GM12801 (cell line): ENCODE measurements around the gene GSAP.

ENCODE experiments used
- TF ChIP-seq, protein P1 (sequence below): IDR thresholded peaks from one replicate; pipeline ENCODE4 v1.5.1; 2011; ENCODE audit warnings: control low read depth; ENCODE audit not compliant: insufficient read length; ENCODE audit errors: extremely low read depth

The GSAP gene

DNA sequence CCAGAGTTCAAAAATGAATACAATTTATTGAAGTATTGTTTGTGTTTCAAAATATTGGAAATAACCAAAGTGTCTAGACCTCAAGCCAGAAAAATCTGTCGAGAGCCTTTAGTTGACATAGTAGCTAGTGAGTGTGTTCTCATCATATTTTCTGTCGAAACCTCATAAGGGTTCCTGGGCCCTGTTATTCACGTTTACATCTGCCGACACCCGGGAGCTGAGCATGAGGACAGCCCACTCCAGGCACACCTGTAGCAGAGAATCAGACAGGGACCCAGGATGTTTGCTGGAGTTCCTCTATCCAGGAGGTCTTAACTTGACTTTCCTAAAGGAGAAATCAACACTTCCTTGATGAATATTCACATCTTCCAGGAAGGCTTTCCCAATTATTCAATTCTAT is 144.4 kb downstream of the GSAP start:
- TF ChIP-seq, protein P1, sequence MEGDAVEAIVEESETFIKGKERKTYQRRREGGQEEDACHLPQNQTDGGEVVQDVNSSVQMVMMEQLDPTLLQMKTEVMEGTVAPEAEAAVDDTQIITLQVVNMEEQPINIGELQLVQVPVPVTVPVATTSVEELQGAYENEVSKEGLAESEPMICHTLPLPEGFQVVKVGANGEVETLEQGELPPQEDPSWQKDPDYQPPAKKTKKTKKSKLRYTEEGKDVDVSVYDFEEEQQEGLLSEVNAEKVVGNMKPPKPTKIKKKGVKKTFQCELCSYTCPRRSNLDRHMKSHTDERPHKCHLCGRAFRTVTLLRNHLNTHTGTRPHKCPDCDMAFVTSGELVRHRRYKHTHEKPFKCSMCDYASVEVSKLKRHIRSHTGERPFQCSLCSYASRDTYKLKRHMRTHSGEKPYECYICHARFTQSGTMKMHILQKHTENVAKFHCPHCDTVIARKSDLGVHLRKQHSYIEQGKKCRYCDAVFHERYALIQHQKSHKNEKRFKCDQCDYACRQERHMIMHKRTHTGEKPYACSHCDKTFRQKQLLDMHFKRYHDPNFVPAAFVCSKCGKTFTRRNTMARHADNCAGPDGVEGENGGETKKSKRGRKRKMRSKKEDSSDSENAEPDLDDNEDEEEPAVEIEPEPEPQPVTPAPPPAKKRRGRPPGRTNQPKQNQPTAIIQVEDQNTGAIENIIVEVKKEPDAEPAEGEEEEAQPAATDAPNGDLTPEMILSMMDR: no peak

DNA sequence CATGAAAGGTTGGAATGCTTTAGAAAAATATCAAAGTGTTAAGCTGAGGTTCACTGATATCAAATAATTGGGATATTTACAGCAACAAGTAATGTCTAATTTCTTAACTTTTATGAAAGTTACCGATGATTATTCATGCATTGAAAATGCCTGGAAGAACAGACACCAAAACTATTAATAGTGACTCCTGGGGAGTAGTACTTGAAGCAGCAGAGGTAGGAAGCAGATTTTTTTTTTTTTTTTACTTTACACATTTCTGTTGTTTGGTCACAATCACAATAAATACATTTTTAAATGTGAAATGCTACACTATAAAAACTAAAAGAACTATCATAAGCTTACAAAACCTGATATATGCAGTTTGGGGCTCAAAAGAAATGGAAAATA is 146.1 kb downstream of the GSAP start:
- TF ChIP-seq, protein P1: no peak

DNA sequence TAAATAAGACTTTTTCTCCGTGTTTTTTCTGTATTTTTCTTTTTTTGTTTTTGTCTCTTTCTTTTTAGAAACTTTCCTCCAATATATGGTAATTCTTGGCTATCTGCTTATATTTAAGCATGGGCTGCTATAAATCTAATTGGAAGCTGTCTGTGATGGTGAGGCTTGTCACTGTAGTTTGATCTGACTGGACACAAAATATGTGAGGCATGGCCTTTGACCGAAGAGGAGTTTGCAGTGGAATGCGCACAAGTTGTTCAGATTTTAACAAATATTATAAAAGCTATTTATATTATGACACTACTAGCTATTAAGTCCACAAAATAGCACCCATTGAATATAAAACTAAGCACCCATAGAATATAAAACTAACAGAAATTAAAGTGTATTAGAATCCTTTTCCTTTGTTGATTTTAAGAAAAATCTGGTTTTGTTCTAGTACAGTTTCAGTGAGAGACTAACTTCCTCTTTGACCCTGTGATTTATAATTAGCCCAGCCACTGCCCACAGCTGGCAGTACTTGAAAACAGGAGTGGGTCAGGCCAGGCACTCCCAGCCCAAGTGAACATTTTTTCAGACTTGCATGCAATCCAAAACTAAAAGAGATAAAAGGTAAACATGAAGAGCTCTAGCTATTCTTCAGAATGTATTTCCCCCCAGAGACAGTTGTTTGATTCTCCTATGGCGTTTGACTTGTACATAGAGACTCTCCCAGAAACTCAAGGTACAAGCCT is 146.6 kb downstream of the GSAP start:
- TF ChIP-seq, protein P1: no peak

DNA sequence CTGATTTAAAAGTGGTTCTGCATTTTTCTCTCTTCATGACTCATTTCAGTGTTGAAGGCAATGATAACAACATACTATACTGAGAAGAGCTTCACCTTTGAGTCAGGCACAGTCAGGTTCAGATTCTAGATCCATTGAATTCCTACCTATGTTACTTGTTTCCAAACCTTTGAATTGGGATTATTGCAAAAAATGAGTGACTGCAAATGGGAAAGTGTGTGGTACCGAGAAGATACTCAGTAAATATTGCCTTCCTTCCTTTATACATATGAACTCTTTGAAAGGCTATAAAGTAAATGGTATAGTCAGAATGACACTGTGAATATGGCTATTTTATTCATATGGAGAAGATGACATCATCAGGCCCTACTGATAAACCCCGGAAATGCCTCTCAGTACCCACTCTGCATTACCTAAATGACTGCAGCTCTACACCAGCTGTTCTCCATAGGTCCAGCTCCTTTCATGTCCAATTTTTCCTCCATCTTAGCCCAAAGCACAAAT is 149.8 kb downstream of the GSAP start:
- TF ChIP-seq, protein P1: no peak

DNA sequence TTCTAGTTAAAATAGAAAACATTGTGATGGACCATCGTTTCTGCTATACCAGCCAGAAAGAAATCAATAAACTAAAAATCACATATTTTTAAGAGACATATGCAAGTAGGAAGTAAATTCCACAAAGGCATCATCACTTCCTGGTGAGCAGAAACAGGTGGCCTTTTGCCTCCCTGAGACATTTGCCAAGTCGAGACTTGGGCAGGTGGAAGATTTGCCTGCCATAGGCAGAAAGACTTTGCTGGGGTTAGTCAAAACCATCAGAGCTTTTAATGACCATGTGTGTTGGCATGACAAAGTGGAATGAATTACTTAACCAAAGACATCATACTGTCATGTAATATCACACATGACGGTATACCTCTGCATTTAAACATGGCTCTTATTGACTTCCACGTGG is 150.5 kb downstream of the GSAP start:
- TF ChIP-seq, protein P1: no peak

DNA sequence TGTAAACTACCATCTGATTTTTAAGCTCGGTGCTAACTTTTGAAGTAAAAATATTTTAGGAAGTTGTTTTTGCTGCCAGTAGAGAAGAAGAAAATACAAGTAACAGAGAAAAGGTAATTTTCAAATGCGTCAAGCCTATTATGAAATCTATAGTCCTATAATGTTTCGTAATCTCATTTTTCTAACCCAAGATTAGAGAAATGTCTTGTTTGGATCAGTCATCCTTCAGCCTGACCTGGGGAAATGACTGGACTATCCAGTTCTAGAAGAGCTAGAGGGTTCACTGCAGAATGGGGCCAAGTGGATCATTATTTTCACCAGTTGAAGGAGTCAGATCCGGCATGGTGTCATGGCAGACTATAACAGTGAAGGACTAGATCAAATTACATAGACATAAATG is 153.8 kb downstream of the GSAP start:
- TF ChIP-seq, protein P1: no peak
